ENCODE data around the gene WNT16.

The WNT16 gene

GRCh38 chr7:121280656-121281055, 48.1 kb upstream of the WNT16 start:
- Histone ChIP-seq H3K27ac (ENCODE audit: low read depth, low read length) (no peak overlapping the region), H3K9me2 (replicated peaks; ENCODE audit: control insufficient read depth, low read length) (no peaks in the 10 kb centered on the region), H3K4me2 (ENCODE audit: low read length) (no peak overlapping the region), H3F3A (ENCODE audit: control insufficient read depth, insufficient read depth) (no peaks in the 10 kb centered on the region), H3K9me3 (ENCODE audit: control insufficient read depth, insufficient read depth, low read length) (peaks cover 16% of the 10 kb centered on the region; the same call in 1 of the 2 replicates), H3K4me3 (ENCODE audit: low read length) (no peak overlapping the region), H4K20me1 (ENCODE audit: control insufficient read depth, insufficient read depth, low read depth, low read length) (no peaks in the 10 kb centered on the region), H3K36me3 (ENCODE audit: control insufficient read depth, low read length) (no peaks in the 10 kb centered on the region), H3K4me1 (ENCODE audit: control insufficient read depth, low read length) (no peaks in the 10 kb centered on the region), H3K27me3 (ENCODE audit: control insufficient read depth, low read length) (no peaks in the 10 kb centered on the region), H3K79me2 (ENCODE audit: control insufficient read depth, low read length) (no peaks in the 10 kb centered on the region)
- TF ChIP-seq, protein P1, sequence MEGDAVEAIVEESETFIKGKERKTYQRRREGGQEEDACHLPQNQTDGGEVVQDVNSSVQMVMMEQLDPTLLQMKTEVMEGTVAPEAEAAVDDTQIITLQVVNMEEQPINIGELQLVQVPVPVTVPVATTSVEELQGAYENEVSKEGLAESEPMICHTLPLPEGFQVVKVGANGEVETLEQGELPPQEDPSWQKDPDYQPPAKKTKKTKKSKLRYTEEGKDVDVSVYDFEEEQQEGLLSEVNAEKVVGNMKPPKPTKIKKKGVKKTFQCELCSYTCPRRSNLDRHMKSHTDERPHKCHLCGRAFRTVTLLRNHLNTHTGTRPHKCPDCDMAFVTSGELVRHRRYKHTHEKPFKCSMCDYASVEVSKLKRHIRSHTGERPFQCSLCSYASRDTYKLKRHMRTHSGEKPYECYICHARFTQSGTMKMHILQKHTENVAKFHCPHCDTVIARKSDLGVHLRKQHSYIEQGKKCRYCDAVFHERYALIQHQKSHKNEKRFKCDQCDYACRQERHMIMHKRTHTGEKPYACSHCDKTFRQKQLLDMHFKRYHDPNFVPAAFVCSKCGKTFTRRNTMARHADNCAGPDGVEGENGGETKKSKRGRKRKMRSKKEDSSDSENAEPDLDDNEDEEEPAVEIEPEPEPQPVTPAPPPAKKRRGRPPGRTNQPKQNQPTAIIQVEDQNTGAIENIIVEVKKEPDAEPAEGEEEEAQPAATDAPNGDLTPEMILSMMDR (IDR thresholded peaks at IDR 0.05; ENCODE audit: low read depth, low read length, poor library complexity, severe bottlenecking): no peak
- no peak for TF ChIP-seq EZH2phosphoT487 (IDR thresholded peaks at IDR 0.05; ENCODE audit: borderline replicate concordance, low read length)

- no peaks in the 10 kb centered on the region for H3K9me2 ChIP-seq (replicated peaks; ENCODE audit: control insufficient read depth, low read length)
- no peak overlapping the region for H3K4me2 ChIP-seq (ENCODE audit: low read length)
- no peaks in the 10 kb centered on the region for H4K20me1 ChIP-seq (ENCODE audit: control insufficient read depth, insufficient read depth, low read depth, low read length)
- no peaks in the 10 kb centered on the region for H3K27me3 ChIP-seq (ENCODE audit: control insufficient read depth, low read length)
- no peak overlapping the region for H3K27ac ChIP-seq (ENCODE audit: low read depth, low read length)
- H3K4me1 ChIP-seq (ENCODE audit: control insufficient read depth, low read length): peaks cover 8% of the 10 kb centered on the region
- H3K79me2 ChIP-seq (ENCODE audit: control insufficient read depth, low read length): no peaks in the 10 kb centered on the region
- H3K36me3 ChIP-seq (ENCODE audit: control insufficient read depth, low read length): no peaks in the 10 kb centered on the region
- TF ChIP-seq EZH2phosphoT487 (IDR thresholded peaks at IDR 0.05; ENCODE audit: borderline replicate concordance, low read length): no peak
- TF ChIP-seq, protein P1 (IDR thresholded peaks at IDR 0.05; ENCODE audit: low read depth, low read length, poor library complexity, severe bottlenecking): no peak
- H3K9me3 ChIP-seq (ENCODE audit: control insufficient read depth, insufficient read depth, low read length): peaks cover 28% of the 10 kb centered on the region
- H3F3A ChIP-seq (ENCODE audit: control insufficient read depth, insufficient read depth): no peaks in the 10 kb centered on the region
- H3K4me3 ChIP-seq (ENCODE audit: low read length): no peak overlapping the region
These were observed 46.7 kb upstream of the WNT16 start for GRCh38 chr7:121282129-121282528.

- Histone ChIP-seq H3K9me3 (ENCODE audit: control insufficient read depth, insufficient read depth, low read length) (peaks cover 30% of the 10 kb centered on the region), H3K36me3 (ENCODE audit: control insufficient read depth, low read length) (no peaks in the 10 kb centered on the region), H3K79me2 (ENCODE audit: control insufficient read depth, low read length) (no peaks in the 10 kb centered on the region), H3K4me1 (ENCODE audit: control insufficient read depth, low read length) (peaks cover 9% of the 10 kb centered on the region), H3K27me3 (ENCODE audit: control insufficient read depth, low read length) (no peaks in the 10 kb centered on the region), H3K4me3 (ENCODE audit: low read length) (no peak overlapping the region), H3K9me2 (replicated peaks; ENCODE audit: control insufficient read depth, low read length) (no peaks in the 10 kb centered on the region), H3K4me2 (ENCODE audit: low read length) (no peak overlapping the region), H3K27ac (ENCODE audit: low read depth, low read length) (no peak overlapping the region), H4K20me1 (ENCODE audit: control insufficient read depth, insufficient read depth, low read depth, low read length) (no peaks in the 10 kb centered on the region), H3F3A (ENCODE audit: control insufficient read depth, insufficient read depth) (no peaks in the 10 kb centered on the region)
- TF ChIP-seq, protein P1 (IDR thresholded peaks at IDR 0.05; ENCODE audit: low read depth, low read length, poor library complexity, severe bottlenecking): no peak
- no peak for TF ChIP-seq EZH2phosphoT487 (IDR thresholded peaks at IDR 0.05; ENCODE audit: borderline replicate concordance, low read length)
These were observed 43.6 kb upstream of the WNT16 start for GRCh38 chr7:121285066-121285667.
